ENCODE data around the gene C19orf81.

C19orf81 gene

GRCh38 chr19:50686310-50687032 is 37.2 kb downstream of the C19orf81 start:
- DNase-seq (ENCODE audit: low spot score): no peak

- DNase-seq (ENCODE audit: low spot score): no peak
Observed at GRCh38 chr19:50688766-50689165, 39.5 kb downstream of the C19orf81 start.

DNA sequence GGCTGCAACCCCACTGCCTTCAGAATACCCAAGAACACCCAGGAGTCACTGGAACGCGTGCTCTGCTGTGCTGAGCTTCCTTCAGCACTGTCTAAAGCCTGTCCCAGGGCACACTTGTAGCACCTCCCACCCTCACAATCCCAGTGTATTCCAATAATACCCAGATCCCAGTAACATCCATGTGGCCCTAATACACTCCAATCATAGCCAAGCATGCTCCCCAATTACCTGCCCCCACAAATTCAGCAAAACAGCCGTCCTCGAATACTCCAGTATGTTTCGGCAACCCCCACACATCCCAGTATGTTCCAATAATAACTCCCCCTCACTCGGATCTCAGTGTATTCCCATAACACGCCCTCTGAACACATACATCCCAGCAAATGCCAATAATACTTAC is 41.2 kb downstream of the C19orf81 start:
- no peak for DNase-seq (ENCODE audit: low spot score)

DNA sequence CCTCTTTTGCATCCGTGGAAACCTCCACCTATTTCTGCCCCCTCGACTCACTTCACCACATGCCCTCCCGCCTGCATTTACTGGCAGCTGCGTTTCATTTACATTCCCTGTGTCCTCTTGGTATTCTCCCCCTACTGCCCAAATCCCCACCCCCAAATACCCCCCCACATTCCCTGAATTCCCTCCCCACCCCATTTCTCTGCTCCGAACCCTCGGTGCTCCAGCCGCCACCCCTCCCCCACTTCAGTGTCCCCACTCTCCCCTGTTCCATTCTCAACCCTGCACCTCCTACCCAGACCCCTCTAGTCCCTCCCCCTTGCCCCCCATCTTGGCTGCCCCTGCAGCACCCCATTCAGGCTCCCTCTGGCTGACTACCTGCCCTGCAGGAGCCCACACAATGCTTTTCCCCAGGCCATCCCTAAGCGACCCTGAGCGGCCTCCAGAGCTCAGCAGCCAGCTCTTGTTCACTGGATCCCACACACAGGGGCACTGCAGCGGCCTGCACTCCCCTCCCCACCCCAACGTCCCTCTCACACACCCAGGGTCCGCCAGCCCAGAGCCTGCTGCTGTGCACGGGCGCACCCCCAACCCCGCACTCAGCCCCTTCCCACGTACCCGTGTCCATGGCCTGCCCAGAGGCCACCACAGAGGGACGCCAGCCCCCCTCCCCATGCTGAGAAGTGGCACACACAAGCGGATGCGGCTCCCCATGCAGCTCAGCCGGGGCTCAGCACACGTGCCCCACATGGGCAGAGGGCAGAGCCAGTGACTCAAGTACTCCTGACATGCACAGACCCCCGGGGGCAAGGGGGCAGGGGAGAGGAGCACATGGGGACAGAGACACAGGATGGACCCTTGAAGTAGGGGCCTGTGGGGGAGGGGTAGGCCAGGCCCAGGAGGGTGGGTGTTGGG is 44.1 kb downstream of the C19orf81 start:
- no peak for DNase-seq (ENCODE audit: low spot score)

DNA sequence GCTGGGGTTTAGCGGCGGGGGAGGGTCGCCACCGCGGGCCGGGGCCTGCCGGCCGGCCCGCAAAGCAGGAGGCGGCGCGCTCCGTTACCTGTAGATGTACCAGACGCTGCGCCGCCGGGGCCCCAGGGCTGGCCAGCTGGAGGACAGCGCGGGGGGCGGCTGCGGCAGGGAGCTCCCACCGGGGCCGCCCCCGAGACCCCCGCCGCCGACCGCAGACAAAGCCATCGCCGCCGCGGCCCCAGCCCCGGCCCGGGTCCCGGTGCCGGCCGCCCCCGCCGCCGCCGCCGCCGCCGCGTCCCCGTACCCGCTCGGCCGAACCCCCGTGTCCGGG is 45.5 kb downstream of the C19orf81 start:
- no peak for DNase-seq (ENCODE audit: low spot score)

DNA sequence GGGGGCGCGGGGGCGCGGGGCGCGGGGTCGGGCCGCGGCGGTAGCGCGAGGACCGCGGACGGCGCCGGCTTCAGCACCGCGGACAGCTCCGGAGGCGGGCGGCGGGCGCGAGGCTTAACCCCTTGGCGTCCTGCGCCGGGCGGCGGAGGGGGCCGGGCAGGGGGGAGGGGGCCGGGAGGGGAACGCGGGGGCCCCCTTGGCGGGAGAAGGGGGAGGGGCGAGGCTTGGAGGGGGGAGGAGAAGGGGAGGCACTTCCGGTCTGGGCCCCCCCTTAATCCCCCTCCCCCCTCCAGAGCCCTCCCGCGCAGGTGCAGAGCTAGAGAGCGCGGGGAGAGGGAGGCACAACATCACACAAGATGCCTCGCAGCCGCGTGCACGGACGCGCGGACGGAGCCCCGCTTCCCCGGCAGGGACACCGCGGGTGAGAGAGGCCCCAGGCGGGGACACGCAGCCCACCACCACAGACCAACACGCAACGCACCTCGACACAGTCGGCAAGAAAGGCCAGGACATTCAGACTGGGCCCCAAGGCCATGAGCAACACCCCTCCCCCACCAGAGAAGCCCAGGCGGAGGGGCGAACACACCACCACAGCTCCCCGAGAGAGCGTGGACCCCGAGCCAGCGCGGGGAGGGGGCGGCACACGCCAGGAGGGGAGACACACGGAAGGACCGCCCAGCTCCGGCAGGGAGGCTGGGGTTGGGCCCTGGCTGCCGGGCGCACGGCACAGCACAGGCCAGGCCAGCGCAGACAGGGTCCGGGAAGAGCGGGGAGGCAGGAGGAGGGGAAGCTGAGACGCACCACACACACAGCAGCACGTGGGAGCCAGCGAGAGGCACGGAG is 46.2 kb downstream of the C19orf81 start:
- DNase-seq (ENCODE audit: low spot score): peak; percentile 83

- no peak for DNase-seq (ENCODE audit: low spot score)
Observed at GRCh38 chr19:50696094-50696483, 46.8 kb downstream of the C19orf81 start.

DNA sequence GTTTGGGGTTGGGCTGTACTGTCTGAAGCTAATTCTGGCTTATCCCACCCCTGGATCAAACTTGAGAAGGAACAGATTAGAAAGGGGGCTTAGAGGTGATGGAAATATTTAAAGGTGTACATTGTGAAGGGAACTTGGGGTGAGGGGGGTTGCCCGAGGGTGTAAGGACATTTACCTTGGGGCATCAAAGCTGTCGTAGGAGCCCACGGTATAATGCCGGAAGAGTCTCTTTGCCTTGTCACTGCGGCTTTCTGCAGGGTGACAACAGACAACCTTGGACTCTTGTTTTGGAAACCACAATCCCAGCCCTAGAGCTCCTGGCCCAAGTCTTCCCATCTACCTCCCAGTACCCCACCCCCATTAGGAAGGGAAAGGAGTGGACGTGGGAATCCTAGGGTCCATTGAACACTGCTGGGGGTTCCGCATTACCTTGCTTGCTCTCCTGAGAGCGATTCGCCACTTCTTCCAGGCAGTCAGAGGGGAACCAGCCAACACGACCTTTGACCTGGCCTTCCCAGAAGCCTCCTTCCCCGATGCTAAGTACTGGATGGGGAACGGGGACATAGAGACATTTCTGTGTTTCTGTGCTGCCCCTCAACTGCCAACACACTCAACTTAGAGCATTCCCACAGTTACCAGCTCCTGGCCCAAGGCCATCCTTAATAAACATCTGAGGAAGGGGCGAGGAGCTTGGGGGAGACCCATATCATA is 48.3 kb downstream of the C19orf81 start:
- DNase-seq (ENCODE audit: low spot score): no peak

- no peak for DNase-seq (ENCODE audit: low spot score)
Observed at GRCh38 chr19:50701367-50701985, 52.2 kb downstream of the C19orf81 start.

- DNase-seq (ENCODE audit: low spot score): no peak
Observed at GRCh38 chr19:50702158-50702870, 53.1 kb downstream of the C19orf81 start.

- peak; percentile 65 for DNase-seq (ENCODE audit: low spot score)
Observed at GRCh38 chr19:50702871-50703829, 53.9 kb downstream of the C19orf81 start.

- no peak for DNase-seq (ENCODE audit: low spot score)
Observed at GRCh38 chr19:50703915-50704796, 54.9 kb downstream of the C19orf81 start.

DNA sequence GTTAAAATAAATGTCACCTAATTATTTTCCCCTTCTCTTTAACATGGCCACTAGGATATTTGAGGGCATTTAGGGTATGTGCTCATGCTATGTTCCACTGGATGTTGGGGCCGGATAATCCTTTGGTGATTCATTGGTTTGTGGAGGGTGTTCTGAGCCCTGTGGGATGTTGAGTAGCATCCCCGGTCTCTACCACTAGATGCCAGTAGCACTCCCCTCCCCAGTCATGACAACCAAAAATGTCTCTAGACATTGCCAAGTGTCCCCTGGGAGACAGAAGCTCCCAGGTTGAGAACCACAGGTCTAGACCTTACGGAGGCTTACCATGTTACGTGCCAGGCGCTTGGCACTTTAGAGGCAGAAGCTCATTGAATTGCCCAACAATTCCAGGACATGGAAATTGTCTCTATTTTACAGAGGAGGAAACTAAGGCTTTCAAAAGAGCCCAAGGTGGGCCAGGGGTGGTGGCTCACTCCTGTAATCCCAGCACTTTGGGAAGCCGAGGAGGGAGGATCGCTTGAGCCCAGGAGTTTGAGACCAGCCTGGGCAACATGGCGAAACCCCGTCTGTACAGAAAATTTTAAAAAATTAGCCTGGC is 56.3 kb downstream of the C19orf81 start:
- peak; percentile 91 for DNase-seq (ENCODE audit: low spot score)

DNA sequence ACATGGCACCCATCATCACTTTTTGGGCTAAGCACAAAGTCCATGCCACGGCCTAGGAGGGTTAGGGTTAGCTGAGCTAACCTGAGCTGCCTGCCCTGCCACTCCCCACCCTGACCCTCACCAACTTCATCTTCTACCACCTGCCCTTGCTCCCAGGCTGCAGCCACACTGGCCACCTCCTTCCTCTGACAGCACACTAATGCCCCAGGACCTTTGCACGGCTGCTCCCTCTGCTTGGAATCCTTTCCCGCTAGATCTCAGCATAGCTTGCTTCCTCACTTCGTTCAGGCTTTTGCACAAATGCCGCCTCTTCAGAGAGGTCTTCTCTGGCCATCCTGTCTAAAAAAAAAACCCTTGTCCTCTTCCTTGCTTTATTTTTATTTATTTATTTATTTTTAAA is 57.1 kb downstream of the C19orf81 start:
- DNase-seq (ENCODE audit: low spot score): no peak

DNA sequence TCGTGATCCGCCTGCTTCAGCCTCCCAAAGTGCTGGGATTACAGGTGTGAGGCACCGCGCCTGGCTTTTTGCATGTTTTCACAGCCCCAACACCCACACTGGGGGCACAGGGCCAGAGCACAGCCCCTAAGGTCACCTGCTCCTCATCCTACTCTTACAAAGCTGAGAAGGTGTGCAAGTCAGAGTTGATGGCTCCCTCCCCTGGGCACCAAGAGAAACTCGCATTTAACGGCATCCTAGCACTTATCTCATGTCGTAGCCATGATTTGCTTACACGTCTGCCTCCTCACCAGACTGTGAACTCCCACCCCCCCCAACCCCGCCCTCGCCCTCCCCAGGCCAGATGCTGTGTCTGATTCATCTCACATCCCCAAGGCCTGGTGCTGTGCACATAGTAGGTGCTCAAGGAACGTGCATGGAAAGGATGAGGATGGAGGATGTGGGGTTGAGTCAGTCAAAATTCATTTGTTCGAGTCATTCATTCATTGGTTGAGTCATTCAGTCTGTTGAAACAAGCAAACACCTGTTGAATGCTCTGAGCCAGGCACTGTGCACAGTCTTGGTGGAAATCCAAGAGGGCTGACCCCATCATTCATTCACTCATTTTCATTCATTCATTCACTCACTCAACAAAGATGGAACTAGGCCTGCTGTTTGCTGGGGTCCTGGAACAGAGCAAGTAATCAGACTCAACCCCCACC is 59.1 kb downstream of the C19orf81 start:
- no peak for DNase-seq (ENCODE audit: low spot score)
